A673 (cell line): ENCODE data around the gene TNFRSF13B.

ENCODE experiments used
- CTCF ChIP-seq: fragments of 300-800, 200-600 bp; sonication (generic); conservative IDR thresholded peaks from 2 replicates; pipeline ENCODE4 v1.5.1; 2017; ENCODE audit warnings: low read depth, mild to moderate bottlenecking, antibody characterized with exemption, low read length, moderate library complexity, mixed read lengths
- EZH2 ChIP-seq: fragments of 200-600 bp; sonication (generic); IDR thresholded peaks from 2 replicates; pipeline ENCODE4 v1.6.1; 2017; ENCODE audit warnings: borderline replicate concordance, low read depth, mild to moderate bottlenecking, mixed read lengths, antibody characterized with exemption, low read length; ENCODE audit not compliant: poor library complexity, severe bottlenecking

- TF ChIP-seq CTCF: no peak
- TF ChIP-seq EZH2: no peak
Measured at GRCh38 chr17:16976725-16977550, 5.0 kb upstream of the TNFRSF13B start.
